CD14-positive monocyte (primary cell): ENCODE measurements around the gene BMPR1B. TPM values are rescaled to one million over a fixed set of nuclear protein-coding genes. Genes with fewer than 3 reads are reported as not detected.

ENCODE experiments used
- DNase-seq, 3 donors: peaks; one replicate each; pipeline ENCODE4 v3.0.0-alpha.2; 2011 to 2022
- H2AFZ ChIP-seq: 2 replicates; pipeline ENCODE4 v1.6.0; 2012; ENCODE audit warnings: mild to moderate bottlenecking, low read depth, low read length, inconsistent platforms; ENCODE audit not compliant: insufficient read depth, poor library complexity, severe bottlenecking
- H3K27ac ChIP-seq, 2 donors: 1 replicate in 1 of 2; 2 replicates in 1 of 2; pipeline ENCODE4 v1.5.1; 2012 to 2013; ENCODE audit warnings: low read length in 2 of 2, control low read depth in 1 of 2, inconsistent platforms in 1 of 2, low read depth in 1 of 2, mild to moderate bottlenecking in 1 of 2
- H3K27me3 ChIP-seq, 2 donors: one replicate each; pipeline versions ENCODE4 v1.6.0 to v1.6.1; 2011 to 2013; ENCODE audit warnings: low read length in 2 of 2; ENCODE audit not compliant: control insufficient read depth in 2 of 2, insufficient read depth in 2 of 2
- H3K36me3 ChIP-seq, 2 donors: replicated peaks in 1 of 2; 1 replicate in 1 of 2; 2 replicates in 1 of 2; pipeline versions ENCODE4 v1.5.1 to v1.6.1; 2012 to 2013; ENCODE audit warnings: low read length in 2 of 2, control low read depth in 1 of 2, inconsistent platforms in 1 of 2, mild to moderate bottlenecking in 1 of 2; ENCODE audit not compliant: insufficient read depth in 2 of 2, control insufficient read depth in 1 of 2
- H3K4me1 ChIP-seq, 2 donors: 1 replicate in 1 of 2; 2 replicates in 1 of 2; pipeline versions ENCODE4 v1.5.1 to v1.6.1; 2012 to 2013; ENCODE audit warnings: low read length in 2 of 2, control low read depth in 1 of 2, inconsistent platforms in 1 of 2, mild to moderate bottlenecking in 1 of 2, moderate library complexity in 1 of 2; ENCODE audit not compliant: insufficient read depth in 2 of 2, control insufficient read depth in 1 of 2
- H3K4me2 ChIP-seq: replicated peaks from 2 replicates; pipeline ENCODE3; 2012; ENCODE audit warnings: low read length, moderate library complexity, mild to moderate bottlenecking; ENCODE audit not compliant: poor library complexity, severe bottlenecking; ENCODE audit errors: extremely low read depth
- H3K4me3 ChIP-seq, 3 experiments: fragments of 200-600 bp in 1 of 3; sonication (generic) in 1 of 3; replicated peaks in 1 of 3; 1 replicate in 2 of 3; 2 replicates in 1 of 3; pipeline ENCODE4 v1.5.1; 2011 to 2013; ENCODE audit warnings: low read length in 3 of 3, mild to moderate bottlenecking in 3 of 3, control low read depth in 2 of 3, low read depth in 2 of 3, inconsistent platforms in 1 of 3, moderate library complexity in 1 of 3
- H3K79me2 ChIP-seq: 2 replicates; pipeline ENCODE4 v1.6.0; 2012; ENCODE audit warnings: mild to moderate bottlenecking, control low read depth, inconsistent platforms, low read length, moderate library complexity; ENCODE audit not compliant: insufficient read depth
- H3K9ac ChIP-seq: 2 replicates; pipeline ENCODE4 v1.6.0; 2017; ENCODE audit warnings: low read length, mild to moderate bottlenecking; ENCODE audit not compliant: insufficient read depth, poor library complexity, severe bottlenecking
- H3K9me3 ChIP-seq, 2 donors: replicated peaks in 1 of 2; 1 replicate in 1 of 2; 2 replicates in 1 of 2; pipeline versions ENCODE4 v1.5.1 to v1.6.1; 2012 to 2013; ENCODE audit warnings: low read length in 2 of 2, control low read depth in 1 of 2; ENCODE audit not compliant: control insufficient read depth in 1 of 2, insufficient read depth in 1 of 2
- H4K20me1 ChIP-seq: 2 replicates; pipeline ENCODE4 v1.6.0; 2012; ENCODE audit warnings: mild to moderate bottlenecking, low read length, control low read depth, moderate library complexity; ENCODE audit not compliant: insufficient read depth
- H3K27ac Mint-ChIP-seq, 7 donors: one replicate each; pipeline ENCODE4 v1.8.0; 2020; ENCODE audit warnings: mild to moderate bottlenecking in 7 of 7, mixed read lengths in 7 of 7, moderate library complexity in 6 of 7, inconsistent platforms in 2 of 7
- H3K27me3 Mint-ChIP-seq, 3 donors: one replicate each; pipeline ENCODE4 v1.8.0; 2021 to 2022; ENCODE audit warnings: low read depth in 3 of 3, mild to moderate bottlenecking in 3 of 3, mixed read lengths in 3 of 3, moderate library complexity in 3 of 3, inconsistent platforms in 1 of 3
- H3K36me3 Mint-ChIP-seq, 2 donors: one replicate each; pipeline ENCODE4 v1.8.0; 2020; ENCODE audit warnings: mixed read lengths in 2 of 2, inconsistent platforms in 1 of 2, mild to moderate bottlenecking in 1 of 2
- H3K4me1 Mint-ChIP-seq: one replicate; pipeline ENCODE4 v1.8.0; 2020; ENCODE audit warnings: mild to moderate bottlenecking, mixed read lengths
- H3K4me3 Mint-ChIP-seq, 2 donors: one replicate each; pipeline ENCODE4 v1.8.0; 2020; ENCODE audit warnings: mild to moderate bottlenecking in 2 of 2, mixed read lengths in 2 of 2, moderate library complexity in 1 of 2
- H3K9me3 Mint-ChIP-seq, 7 donors: one replicate each; pipeline ENCODE4 v1.8.0; 2020 to 2022; ENCODE audit warnings: mixed read lengths in 7 of 7, mild to moderate bottlenecking in 6 of 7, moderate library complexity in 6 of 7, inconsistent platforms in 2 of 7
- WGBS: methylation state at CpG from one replicate; pipeline ENCODE4 v1.1.5; 2013; ENCODE audit warnings: missing lambda C conversion rate; ENCODE audit not compliant: insufficient coverage; 5-methylcytosine and 5-hydroxymethylcytosine counted together
- intact Hi-C, 2 donors: fragments of 100-400 bp; cut with micrococcal nuclease; formaldehyde crosslinking; loops; one replicate each; pipeline versions ENCODE4 v1.15.0 to v1.15.1; 2023
- polyA plus RNA-seq, 3 donors: library from polyadenylated mRNA; depleted of rRNA in 1 of 3; unstranded in 2 of 3; stranded (reverse) in 1 of 3; fragments of 300-500 nt in 2 of 3; fragments of >200 nt in 1 of 3; fragmentation: Illumina TruSeq in 2 of 3; gene quantifications; 1 replicate in 2 of 3; 2 replicates in 1 of 3; pipeline ENCODE4 v1.2.3, GENCODE V29; 2012 to 2021
- TF ChIP-seq, protein P1 (sequence below): fragments of 200-600 bp; IDR thresholded peaks from one replicate; pipeline ENCODE4 v1.8.0; 2022; ENCODE audit warnings: antibody characterized with exemption, mild to moderate bottlenecking

BMPR1B gene
- polyA plus RNA-seq, 3 donors: not detected

DNA sequence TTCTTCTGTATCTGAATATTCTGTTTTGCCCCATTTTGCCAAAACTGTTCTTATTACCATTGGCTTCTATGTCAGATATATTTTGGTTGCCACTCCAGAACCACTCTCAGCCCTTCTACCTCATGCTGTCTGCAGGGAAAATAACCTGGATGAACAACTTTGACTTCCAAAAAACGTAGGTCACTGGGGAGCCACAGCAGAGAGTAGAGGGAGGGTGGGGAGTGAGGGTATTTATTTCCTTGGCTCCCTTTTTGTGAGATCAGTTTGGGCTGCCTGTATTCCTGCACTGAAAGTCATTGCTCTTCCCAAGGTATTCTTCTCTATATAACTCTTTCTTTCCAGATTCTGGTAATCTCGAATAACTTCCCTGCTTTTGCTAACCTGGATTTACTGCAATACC lies 6.3 kb downstream of the BMPR1B start:
- H3K27ac ChIP-seq: no peak overlapping the region
- H2AFZ ChIP-seq: no peak overlapping the region
- intact Hi-C loops: no loop called here
- no peaks in the 10 kb centered on the region for H3K9me3 ChIP-seq
- no peaks in the 10 kb centered on the region for H4K20me1 ChIP-seq
- H3K9ac ChIP-seq: no peak overlapping the region
- H3K4me2 ChIP-seq: no peak overlapping the region
- no peak for DNase-seq
- Mint-ChIP-seq H3K36me3 (no peaks in the 10 kb centered on the region), H3K27ac (no peak overlapping the region), H3K4me1 (no peaks in the 10 kb centered on the region), H3K4me3 (no peak overlapping the region), H3K9me3 (no peaks in the 10 kb centered on the region), H3K27me3 (peaks cover 20 to 26% (median 24%) of the 10 kb centered on the region in 3 donors)
- H3K36me3 ChIP-seq: no peaks in the 10 kb centered on the region
- WGBS: 88% methylated on average over 1 of the region's 2 CpGs
- no peaks in the 10 kb centered on the region for H3K4me1 ChIP-seq
- H3K79me2 ChIP-seq: no peaks in the 10 kb centered on the region
- no peak overlapping the region for H3K4me3 ChIP-seq
- H3K27me3 ChIP-seq: peaks cover 25 to 36% of the 10 kb centered on the region in 2 donors
- TF ChIP-seq, protein P1, sequence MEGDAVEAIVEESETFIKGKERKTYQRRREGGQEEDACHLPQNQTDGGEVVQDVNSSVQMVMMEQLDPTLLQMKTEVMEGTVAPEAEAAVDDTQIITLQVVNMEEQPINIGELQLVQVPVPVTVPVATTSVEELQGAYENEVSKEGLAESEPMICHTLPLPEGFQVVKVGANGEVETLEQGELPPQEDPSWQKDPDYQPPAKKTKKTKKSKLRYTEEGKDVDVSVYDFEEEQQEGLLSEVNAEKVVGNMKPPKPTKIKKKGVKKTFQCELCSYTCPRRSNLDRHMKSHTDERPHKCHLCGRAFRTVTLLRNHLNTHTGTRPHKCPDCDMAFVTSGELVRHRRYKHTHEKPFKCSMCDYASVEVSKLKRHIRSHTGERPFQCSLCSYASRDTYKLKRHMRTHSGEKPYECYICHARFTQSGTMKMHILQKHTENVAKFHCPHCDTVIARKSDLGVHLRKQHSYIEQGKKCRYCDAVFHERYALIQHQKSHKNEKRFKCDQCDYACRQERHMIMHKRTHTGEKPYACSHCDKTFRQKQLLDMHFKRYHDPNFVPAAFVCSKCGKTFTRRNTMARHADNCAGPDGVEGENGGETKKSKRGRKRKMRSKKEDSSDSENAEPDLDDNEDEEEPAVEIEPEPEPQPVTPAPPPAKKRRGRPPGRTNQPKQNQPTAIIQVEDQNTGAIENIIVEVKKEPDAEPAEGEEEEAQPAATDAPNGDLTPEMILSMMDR: no peak

DNA sequence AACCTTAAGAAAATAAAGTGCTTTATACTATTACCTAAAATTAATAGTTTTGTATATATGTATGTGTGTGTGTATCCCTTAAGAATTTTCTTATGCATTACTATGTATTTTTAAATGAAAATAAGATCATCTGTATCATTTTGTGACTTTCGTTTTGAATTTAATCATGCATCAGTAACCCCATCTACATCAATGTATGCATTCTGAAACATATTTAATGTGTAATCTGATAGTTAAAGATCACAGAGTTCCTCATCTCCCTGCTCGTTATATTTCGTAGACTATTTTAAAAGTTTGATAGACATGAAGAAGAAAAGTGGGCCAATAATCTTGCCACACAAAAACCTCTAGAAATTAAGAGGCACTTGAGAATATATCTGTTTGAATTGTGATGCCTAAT lies 7.4 kb downstream of the BMPR1B start:
- H4K20me1 ChIP-seq: no peaks in the 10 kb centered on the region
- H3K27me3 Mint-ChIP-seq: peaks cover 9 to 15% (median 13%) of the 10 kb centered on the region in 3 donors
- no peaks in the 10 kb centered on the region for H3K36me3 Mint-ChIP-seq
- H3K4me1 ChIP-seq: no peaks in the 10 kb centered on the region
- WGBS: no CpG with 5 or more reads among the region's 3 CpGs
- peaks cover 14 to 25% of the 10 kb centered on the region in 2 donors for H3K27me3 ChIP-seq
- H3K79me2 ChIP-seq: no peaks in the 10 kb centered on the region
- no peaks in the 10 kb centered on the region for H3K36me3 ChIP-seq
- no peaks in the 10 kb centered on the region for H3K4me1 Mint-ChIP-seq
- intact Hi-C loops: no loop called here
- H3K27ac Mint-ChIP-seq: no peak overlapping the region
- TF ChIP-seq, protein P1: no peak
- no peaks in the 10 kb centered on the region for H3K9me3 Mint-ChIP-seq
- H3K4me2 ChIP-seq: no peak overlapping the region
- H2AFZ ChIP-seq: no peak overlapping the region
- no peak overlapping the region for H3K4me3 Mint-ChIP-seq
- no peaks in the 10 kb centered on the region for H3K9me3 ChIP-seq
- DNase-seq: no peak
- H3K27ac ChIP-seq: no peak overlapping the region
- no peak overlapping the region for H3K9ac ChIP-seq
- no peak overlapping the region for H3K4me3 ChIP-seq
